ENCODE measurements around the gene GLB1L2.

The GLB1L2 gene

GRCh38 chr11:134349109-134349801 is 17.5 kb downstream of the GLB1L2 start:
- DNase-seq (ENCODE audit: low read depth), result no peak

- DNase-seq (ENCODE audit: low read depth), result no peak
These were observed 18.1 kb downstream of the GLB1L2 start for GRCh38 chr11:134349802-134350355.

- no peak for DNase-seq (ENCODE audit: low read depth)
These were observed 18.6 kb downstream of the GLB1L2 start for GRCh38 chr11:134350381-134350780.

- DNase-seq (ENCODE audit: low read depth), result no peak
These were observed 20.3 kb downstream of the GLB1L2 start for GRCh38 chr11:134352111-134352510.

GRCh38 chr11:134355136-134355535 is 23.3 kb downstream of the GLB1L2 start:
- DNase-seq (ENCODE audit: low read depth), result no peak

GRCh38 chr11:134355656-134356055 is 23.9 kb downstream of the GLB1L2 start:
- DNase-seq (ENCODE audit: low read depth), result no peak

- no peak for DNase-seq (ENCODE audit: low read depth)
These were observed 25.1 kb downstream of the GLB1L2 start for GRCh38 chr11:134356656-134357544.

GRCh38 chr11:134357545-134357839 is 25.7 kb downstream of the GLB1L2 start:
- DNase-seq (ENCODE audit: low read depth), result no peak

GRCh38 chr11:134358165-134358855 is 26.5 kb downstream of the GLB1L2 start:
- no peak for DNase-seq (ENCODE audit: low read depth)

GRCh38 chr11:134358856-134359490 is 27.2 kb downstream of the GLB1L2 start:
- DNase-seq (ENCODE audit: low read depth), result no peak

GRCh38 chr11:134359646-134360045 is 27.9 kb downstream of the GLB1L2 start:
- DNase-seq (ENCODE audit: low read depth), result no peak

- DNase-seq (ENCODE audit: low read depth), result no peak
These were observed 28.5 kb downstream of the GLB1L2 start for GRCh38 chr11:134360050-134360835.

- no peak for DNase-seq (ENCODE audit: low read depth)
These were observed 29.9 kb downstream of the GLB1L2 start for GRCh38 chr11:134361661-134362060.

- no peak for DNase-seq (ENCODE audit: low read depth)
These were observed 30.6 kb downstream of the GLB1L2 start for GRCh38 chr11:134362192-134362901.

- no peak for DNase-seq (ENCODE audit: low read depth)
These were observed 31.4 kb downstream of the GLB1L2 start for GRCh38 chr11:134363161-134363560.

GRCh38 chr11:134363592-134363991 is 31.8 kb downstream of the GLB1L2 start:
- no peak for DNase-seq (ENCODE audit: low read depth)

GRCh38 chr11:134364261-134364660 is 32.5 kb downstream of the GLB1L2 start:
- no peak for DNase-seq (ENCODE audit: low read depth)

GRCh38 chr11:134365011-134365925 is 33.5 kb downstream of the GLB1L2 start:
- DNase-seq (ENCODE audit: low read depth), result no peak

- no peak for DNase-seq (ENCODE audit: low read depth)
These were observed 34.5 kb downstream of the GLB1L2 start for GRCh38 chr11:134366254-134366653.

- no peak for DNase-seq (ENCODE audit: low read depth)
These were observed 36.0 kb downstream of the GLB1L2 start for GRCh38 chr11:134367781-134368180.

All from GM04503 (cell line).